Naive thymus-derived CD4-positive, alpha-beta T cell (primary cell): Measurements from ENCODE around the gene MAB21L3. TPM values are rescaled to one million over a fixed set of nuclear protein-coding genes. Genes with fewer than 3 reads are reported as not detected.

Source experiments
- ATAC-seq: fragments of 150-1000 bp; cut with Tn5 transposase; 2 replicates; pipeline ENCODE4 v1.10.0; 2021; ENCODE audit warnings: mild to moderate bottlenecking, moderate library complexity
- CTCF ChIA-PET: fragments of 350-600 bp; sonication (Branson Sonifier 250); formaldehyde crosslinking; loops from one replicate; lab custom pipeline; 2021; ENCODE audit warnings: antibody characterized with exemption; lab: Charles Lee
- POLR2A ChIA-PET: fragments of 350-600 bp; sonication (Branson Sonifier 250); formaldehyde crosslinking; loops from one replicate; lab custom pipeline; 2021; ENCODE audit warnings: antibody characterized with exemption, inconsistent platforms; lab: Charles Lee
- DNase-seq, 9 donors: peaks; one replicate each; pipeline versions ENCODE4 v3.0.0 to v3.0.0-alpha.2; 2020 to 2022; ENCODE audit warnings: mixed read lengths in 1 of 9
- H3K27ac ChIP-seq: one replicate; pipeline ENCODE4 v1.7.0; 2013; ENCODE audit warnings: mild to moderate bottlenecking, low read depth, low read length, moderate library complexity
- H3K27me3 ChIP-seq, 2 donors: one replicate each; pipeline ENCODE4 v1.7.0; 2013; ENCODE audit warnings: low read length in 2 of 2, mild to moderate bottlenecking in 2 of 2, moderate library complexity in 2 of 2; ENCODE audit not compliant: control insufficient read depth in 2 of 2, insufficient read depth in 2 of 2
- H3K36me3 ChIP-seq, 3 experiments: 1 replicate in 2 of 3; 2 replicates in 1 of 3; pipeline ENCODE4 v1.7.0; 2013; ENCODE audit warnings: low read length in 3 of 3, mild to moderate bottlenecking in 3 of 3, moderate library complexity in 1 of 3; ENCODE audit not compliant: insufficient read depth in 3 of 3, control insufficient read depth in 2 of 3
- H3K4me1 ChIP-seq, 2 donors: one replicate each; pipeline ENCODE4 v1.7.0; 2013; ENCODE audit warnings: low read length in 2 of 2, mild to moderate bottlenecking in 2 of 2, moderate library complexity in 1 of 2; ENCODE audit not compliant: control insufficient read depth in 2 of 2, insufficient read depth in 2 of 2
- H3K4me3 ChIP-seq: 2 replicates; pipeline ENCODE4 v1.7.0; 2013; ENCODE audit warnings: mild to moderate bottlenecking, low read length
- H3K9me3 ChIP-seq, 3 experiments: 1 replicate in 2 of 3; 2 replicates in 1 of 3; pipeline ENCODE4 v1.7.0; 2013; ENCODE audit warnings: low read length in 3 of 3; ENCODE audit not compliant: control insufficient read depth in 2 of 3
- H3K27ac Mint-ChIP-seq, 9 donors: one replicate each; pipeline ENCODE4 v1.8.0; 2020 to 2022; ENCODE audit warnings: mixed read lengths in 9 of 9, mild to moderate bottlenecking in 8 of 9, moderate library complexity in 5 of 9, inconsistent platforms in 2 of 9
- H3K27me3 Mint-ChIP-seq, 5 donors: one replicate each; pipeline ENCODE4 v1.8.0; 2021 to 2022; ENCODE audit warnings: mixed read lengths in 5 of 5, mild to moderate bottlenecking in 1 of 5
- H3K36me3 Mint-ChIP-seq, 5 donors: one replicate each; pipeline ENCODE4 v1.8.0; 2020 to 2022; ENCODE audit warnings: mixed read lengths in 5 of 5, mild to moderate bottlenecking in 3 of 5, inconsistent platforms in 1 of 5
- H3K4me1 Mint-ChIP-seq, 7 donors: one replicate each; pipeline ENCODE4 v1.8.0; 2020 to 2022; ENCODE audit warnings: mixed read lengths in 7 of 7, mild to moderate bottlenecking in 3 of 7, inconsistent platforms in 1 of 7
- H3K4me3 Mint-ChIP-seq, 10 donors: one replicate each; pipeline ENCODE4 v1.8.0; 2020 to 2022; ENCODE audit warnings: mild to moderate bottlenecking in 10 of 10, mixed read lengths in 10 of 10, moderate library complexity in 6 of 10, inconsistent platforms in 2 of 10
- H3K9me3 Mint-ChIP-seq, 11 donors: one replicate each; pipeline ENCODE4 v1.8.0; 2020 to 2022; ENCODE audit warnings: mixed read lengths in 11 of 11, mild to moderate bottlenecking in 4 of 11, inconsistent platforms in 1 of 11, moderate library complexity in 1 of 11
- intact Hi-C, 2 donors: fragments of 100-400 bp; cut with micrococcal nuclease; formaldehyde crosslinking; loops; one replicate each; pipeline ENCODE4 v1.15.1; 2023
- polyA plus RNA-seq, 2 donors: library from polyadenylated mRNA; unstranded; fragments of 300-500 nt; fragmentation: Illumina TruSeq; gene quantifications; one replicate each; pipeline ENCODE4 v1.2.3, GENCODE V29; 2021
- total RNA-seq, 6 experiments: library from RNA in 5 of 6; stranded (reverse) in 5 of 6; gene quantifications; 1 replicate in 5 of 6; 2 replicates in 1 of 6; pipeline ENCODE4 v1.2.3 and lab custom pipeline; 2021 to 2026

The MAB21L3 gene
- total and polyA plus RNA-seq, 7 experiments from 2014 or later: 0.12 TPM; not detected in 6

GRCh38 chr1:116163533-116163932, 52.3 kb downstream of the MAB21L3 start:
- ChIA-PET POLR2A (interaction anchor here (0.5 to 0.8 kb wide), 3 partner anchors 254 to 715 kb away, joined by 3 read pairs; no protein-coding TSS in a partner anchor), CTCF (interaction anchor here (1.1 to 2.1 kb wide), 2 partner anchors 24 to 322 kb away, joined by 4 to 8 read pairs; no protein-coding TSS in a partner anchor)
- Mint-ChIP-seq H3K4me3 (no peak overlapping the region), H3K4me1 (peaks cover 6 to 13% (median 10%) of the 10 kb centered on the region in 7 donors), H3K36me3 (peaks cover 0 to 2% (median 0%) of the 10 kb centered on the region in 5 donors), H3K27me3 (peaks cover 0 to 22% (median 0%) of the 10 kb centered on the region in 5 donors), H3K9me3 (peaks cover 0 to 8% (median 4%) of the 10 kb centered on the region in 11 donors), H3K27ac (no peak overlapping the region)
- ATAC-seq: no peak
- intact Hi-C loops: loop anchor here in 1 of 2 donors (10.0 kb wide), 2 partner anchors 841 to 901 kb away; partner anchors contain the start of genes CD101 and TTF2
- Histone ChIP-seq H3K4me1 (peaks cover 4 to 6% of the 10 kb centered on the region in 2 donors), H3K27me3 (no peaks in the 10 kb centered on the region), H3K4me3 (no peak overlapping the region), H3K27ac (no peak overlapping the region), H3K36me3 (no peaks in the 10 kb centered on the region), H3K9me3 (no peaks in the 10 kb centered on the region)
- no peak for DNase-seq

GRCh38 chr1:116164150-116164549, 53.0 kb downstream of the MAB21L3 start:
- H3K4me3 Mint-ChIP-seq: no peak overlapping the region
- peaks cover 12 to 19% (median 16%) of the 10 kb centered on the region in 7 donors for H3K4me1 Mint-ChIP-seq
- ATAC-seq (no peak), DNase-seq (no peak)
- intact Hi-C loops: loop anchor here in 1 of 2 donors (10.0 kb wide), 2 partner anchors 841 to 901 kb away; partner anchors contain the start of genes CD101 and TTF2
- H3K9me3 ChIP-seq: no peaks in the 10 kb centered on the region
- no peak overlapping the region for H3K27ac ChIP-seq
- H3K27me3 Mint-ChIP-seq: peaks cover 0 to 17% (median 0%) of the 10 kb centered on the region in 5 donors
- ChIA-PET POLR2A (interaction anchor here (0.5 to 0.8 kb wide), 2 partner anchors 254 to 307 kb away, joined by 3 read pairs; no protein-coding TSS in a partner anchor), CTCF (interaction anchor here (1.1 to 2.9 kb wide), 3 partner anchors 25 to 321 kb away, joined by 4 to 10 read pairs (median 8); no protein-coding TSS in a partner anchor)
- no peaks in the 10 kb centered on the region for H3K27me3 ChIP-seq
- peaks cover 0 to 3% (median 0%) of the 10 kb centered on the region in 11 donors for H3K9me3 Mint-ChIP-seq
- no peak overlapping the region for H3K27ac Mint-ChIP-seq
- no peak overlapping the region for H3K4me3 ChIP-seq
- H3K4me1 ChIP-seq: peaks cover 9% of the 10 kb centered on the region in 2 donors
- no peaks in the 10 kb centered on the region for H3K36me3 Mint-ChIP-seq
- H3K36me3 ChIP-seq: no peaks in the 10 kb centered on the region

- peaks cover 0 to 12% (median 0%) of the 10 kb centered on the region in 5 donors for H3K27me3 Mint-ChIP-seq
- peaks cover 0 to 3% (median 0%) of the 10 kb centered on the region in 11 donors for H3K9me3 Mint-ChIP-seq
- ATAC-seq (no peak), DNase-seq (no peak)
- no peak overlapping the region for H3K4me3 Mint-ChIP-seq
- Histone ChIP-seq H3K27me3 (no peaks in the 10 kb centered on the region), H3K4me3 (no peak overlapping the region), H3K4me1 (peaks cover 9% of the 10 kb centered on the region in 2 donors), H3K27ac (no peak overlapping the region), H3K9me3 (no peaks in the 10 kb centered on the region), H3K36me3 (no peaks in the 10 kb centered on the region)
- intact Hi-C loops: loop anchor here in 1 of 2 donors (5.0 to 10.0 kb wide), 3 partner anchors 163 to 900 kb away; partner anchors contain the start of genes CD101 and TTF2
- H3K27ac Mint-ChIP-seq: peak overlapping the region in 1 of 9 donors; percentile 36
- H3K36me3 Mint-ChIP-seq: no peaks in the 10 kb centered on the region
- POLR2A ChIA-PET: no interaction called here
- CTCF ChIA-PET: interaction anchor here (1.4 to 2.9 kb wide), 2 partner anchors 25 to 320 kb away, joined by 4 to 10 read pairs; no protein-coding TSS in a partner anchor
- H3K4me1 Mint-ChIP-seq: peaks cover 14 to 21% (median 19%) of the 10 kb centered on the region in 7 donors
These were observed 53.6 kb downstream of the MAB21L3 start for GRCh38 chr1:116164604-116165368.

GRCh38 chr1:116165572-116165971, 54.4 kb downstream of the MAB21L3 start:
- DNase-seq: no peak
- no peak for ATAC-seq
- H3K36me3 Mint-ChIP-seq: no peaks in the 10 kb centered on the region
- ChIA-PET CTCF (interaction anchor here (0.7 to 2.9 kb wide), 5 partner anchors 13 to 660 kb away, joined by 3 to 10 read pairs (median 4); no protein-coding TSS in a partner anchor), POLR2A (no interaction called here)
- peaks cover 0 to 11% (median 0%) of the 10 kb centered on the region in 5 donors for H3K27me3 Mint-ChIP-seq
- no peak overlapping the region for H3K27ac Mint-ChIP-seq
- H3K4me3 Mint-ChIP-seq: no peak overlapping the region
- Histone ChIP-seq H3K4me3 (no peak overlapping the region), H3K4me1 (peaks cover 9% of the 10 kb centered on the region in 2 donors), H3K27ac (no peak overlapping the region), H3K36me3 (no peaks in the 10 kb centered on the region), H3K27me3 (no peaks in the 10 kb centered on the region), H3K9me3 (no peaks in the 10 kb centered on the region)
- intact Hi-C loops: loop anchor here in 1 of 2 donors (5.0 to 10.0 kb wide), 3 partner anchors 162 to 899 kb away; partner anchors contain the start of genes CD101 and TTF2
- H3K4me1 Mint-ChIP-seq: peaks cover 14 to 23% (median 19%) of the 10 kb centered on the region in 7 donors
- peaks cover 0 to 3% (median 0%) of the 10 kb centered on the region in 11 donors for H3K9me3 Mint-ChIP-seq

- H3K36me3 Mint-ChIP-seq: no peaks in the 10 kb centered on the region
These were observed 54.9 kb downstream of the MAB21L3 start for GRCh38 chr1:116166011-116166571.

GRCh38 chr1:116166655-116167054, 55.5 kb downstream of the MAB21L3 start:
- no peaks in the 10 kb centered on the region for H3K36me3 Mint-ChIP-seq
- ATAC-seq (no peak), DNase-seq (no peak)
- no peaks in the 10 kb centered on the region for H3K27me3 ChIP-seq
- peak overlapping the region in 5 of 10 donors; percentile 79 to 89 (median 86) for H3K4me3 Mint-ChIP-seq
- ChIA-PET POLR2A (interaction anchor here (3.4 kb wide), 1 partner anchor 13 kb away, joined by 12 read pairs; no protein-coding TSS in a partner anchor), CTCF (interaction anchor here (1.0 to 2.9 kb wide), 3 partner anchors 14 to 27 kb away, joined by 4 to 10 read pairs (median 5); no protein-coding TSS in a partner anchor)
- intact Hi-C loops: loop anchor here in 1 of 2 donors (5.0 to 10.0 kb wide), 3 partner anchors 161 to 898 kb away; partner anchors contain the start of genes CD101 and TTF2
- peaks cover 14 to 23% (median 19%) of the 10 kb centered on the region in 7 donors for H3K4me1 Mint-ChIP-seq
- peaks cover 9% of the 10 kb centered on the region in 2 donors for H3K4me1 ChIP-seq
- H3K9me3 Mint-ChIP-seq: no peaks in the 10 kb centered on the region
- peaks cover 0 to 14% (median 0%) of the 10 kb centered on the region in 5 donors for H3K27me3 Mint-ChIP-seq
- H3K27ac ChIP-seq: no peak overlapping the region
- H3K27ac Mint-ChIP-seq: peak overlapping the region in 3 of 9 donors; percentile 82 to 95 (median 83)
- H3K4me3 ChIP-seq: no peak overlapping the region
- H3K9me3 ChIP-seq: no peaks in the 10 kb centered on the region
- H3K36me3 ChIP-seq: no peaks in the 10 kb centered on the region

More at GRCh38 chr1:116166011-116166571, 54.9 kb downstream of the MAB21L3 start:
- DNase-seq (no peak), ATAC-seq (no peak)
- no peak overlapping the region for H3K4me3 ChIP-seq
- no peak overlapping the region for H3K27ac ChIP-seq
- Mint-ChIP-seq H3K9me3 (peaks cover 0 to 3% (median 0%) of the 10 kb centered on the region in 11 donors), H3K4me3 (peak overlapping the region in 1 of 10 donors; percentile 20), H3K27me3 (peaks cover 0 to 14% (median 0%) of the 10 kb centered on the region in 5 donors), H3K27ac (no peak overlapping the region), H3K4me1 (peaks cover 14 to 23% (median 19%) of the 10 kb centered on the region in 7 donors)
- peaks cover 9% of the 10 kb centered on the region in 2 donors for H3K4me1 ChIP-seq
- CTCF ChIA-PET: interaction anchor here (0.7 to 2.9 kb wide), 5 partner anchors 14 to 659 kb away, joined by 3 to 10 read pairs (median 4); no protein-coding TSS in a partner anchor
- intact Hi-C loops: loop anchor here in 1 of 2 donors (5.0 to 10.0 kb wide), 3 partner anchors 161 to 899 kb away; partner anchors contain the start of genes CD101 and TTF2
- H3K9me3 ChIP-seq: no peaks in the 10 kb centered on the region
- H3K36me3 ChIP-seq: no peaks in the 10 kb centered on the region
- POLR2A ChIA-PET: no interaction called here
- no peaks in the 10 kb centered on the region for H3K27me3 ChIP-seq
